IMR-90 (cell line): ENCODE measurements around the gene GSDMA. TPM values are rescaled to one million over a fixed set of nuclear protein-coding genes. Genes with fewer than 3 reads are reported as not detected.

Experiments
- ATAC-seq: fragments of 200-7000 bp; cut with Tn5 transposase; 2 replicates; pipeline ENCODE4 v1.9.1; 2020; ENCODE audit warnings: low read depth, mild to moderate bottlenecking, moderate library complexity
- BruUV-seq: library from RNA; stranded (reverse); fragments of 400-500 nt; replicated peaks from 2 replicates; lab custom pipeline; 2021; lab: Mats Ljungman, UMichigan
- CTCF ChIA-PET: fragments of 300-600 bp; formaldehyde crosslinking; extraction: SDS; loops from one replicate; lab custom pipeline; 2021; ENCODE audit warnings: antibody characterized with exemption; lab: Yijun Ruan, JAX
- POLR2A ChIA-PET: fragments of 300-600 bp; sonication (Branson Sonifier 250); formaldehyde crosslinking; loops from one replicate; lab custom pipeline; 2022; ENCODE audit warnings: antibody characterized with exemption; ENCODE audit not compliant: unreplicated experiment; lab: Charles Lee
- DNase-seq: peaks from one replicate; pipeline ENCODE4 v3.0.0; 2013
- H2AFZ ChIP-seq: replicated peaks from 2 replicates; pipeline ENCODE3; 2013; ENCODE audit warnings: low read length, mild to moderate bottlenecking; ENCODE audit not compliant: poor library complexity
- H2AK5ac ChIP-seq: 2 replicates; pipeline ENCODE4 v1.6.1; 2013; ENCODE audit warnings: low read depth, low read length, inconsistent platforms
- H2AK9ac ChIP-seq: replicated peaks from 2 replicates; pipeline ENCODE3; 2013; ENCODE audit warnings: mild to moderate bottlenecking, low read depth, low read length, moderate library complexity; ENCODE audit not compliant: poor library complexity
- H2BK120ac ChIP-seq: 2 replicates; pipeline ENCODE4 v1.6.1; 2013; ENCODE audit warnings: low read depth, low read length, inconsistent platforms
- H2BK15ac ChIP-seq: 3 replicates; pipeline ENCODE4 v1.6.1; 2013; ENCODE audit warnings: low read depth, low read length, inconsistent platforms
- H2BK20ac ChIP-seq: 2 replicates; pipeline ENCODE4 v1.6.1; 2013; ENCODE audit warnings: low read depth, mild to moderate bottlenecking, inconsistent platforms, low read length, moderate library complexity
- H2BK5ac ChIP-seq: 2 replicates; pipeline ENCODE4 v1.6.1; 2013; ENCODE audit warnings: mild to moderate bottlenecking, low read depth, low read length, inconsistent platforms; ENCODE audit not compliant: poor library complexity, severe bottlenecking
- H3K14ac ChIP-seq: replicated peaks from 2 replicates; pipeline ENCODE4 v1.6.1; 2013; ENCODE audit warnings: low read depth, low read length, inconsistent platforms
- H3K18ac ChIP-seq: 2 replicates; pipeline ENCODE4 v1.6.1; 2013; ENCODE audit warnings: low read depth, low read length, control low read depth
- H3K23ac ChIP-seq: 2 replicates; pipeline ENCODE4 v1.6.1; 2013; ENCODE audit warnings: low read depth, low read length, inconsistent platforms
- H3K27ac ChIP-seq: 2 replicates; pipeline ENCODE4 v1.5.1; 2013; ENCODE audit warnings: mild to moderate bottlenecking, control low read depth, low read length; ENCODE audit not compliant: insufficient read depth
- H3K27me3 ChIP-seq: 2 replicates; pipeline ENCODE4 v1.6.1; 2013; ENCODE audit warnings: low read length; ENCODE audit not compliant: control insufficient read depth, insufficient read depth
- H3K36me3 ChIP-seq: 2 replicates; pipeline ENCODE4 v1.6.1; 2013; ENCODE audit warnings: low read length, mixed read lengths; ENCODE audit not compliant: control insufficient read depth, insufficient read depth
- H3K4ac ChIP-seq: 2 replicates; pipeline ENCODE4 v1.6.1; 2013; ENCODE audit warnings: low read depth, low read length, inconsistent platforms
- H3K4me1 ChIP-seq: 2 replicates; pipeline ENCODE4 v1.6.1; 2013; ENCODE audit warnings: low read length, mixed read lengths; ENCODE audit not compliant: control insufficient read depth, insufficient read depth
- H3K4me2 ChIP-seq: 2 replicates; pipeline ENCODE4 v1.6.1; 2013; ENCODE audit warnings: low read depth, mild to moderate bottlenecking, control low read depth, low read length, moderate library complexity
- H3K4me3 ChIP-seq: 2 replicates; pipeline ENCODE4 v1.5.1; 2013; ENCODE audit warnings: low read depth, mild to moderate bottlenecking, control low read depth, low read length, moderate library complexity; ENCODE audit not compliant: insufficient read depth
- H3K56ac ChIP-seq: 2 replicates; pipeline ENCODE4 v1.6.1; 2013; ENCODE audit warnings: low read length, inconsistent platforms; ENCODE audit not compliant: insufficient read depth; ENCODE audit errors: extremely low read depth
- H3K79me1 ChIP-seq, 2 experiments: 2 replicates each; pipeline ENCODE4 v1.6.1; 2013; ENCODE audit warnings: low read length in 2 of 2, inconsistent platforms in 1 of 2, low read depth in 1 of 2
- H3K9ac ChIP-seq: 2 replicates; pipeline ENCODE4 v1.6.1; 2013; ENCODE audit warnings: low read depth, low read length, control low read depth
- H3K9me1 ChIP-seq: 2 replicates; pipeline ENCODE4 v1.6.1; 2013; ENCODE audit warnings: low read length, inconsistent platforms; ENCODE audit not compliant: insufficient read depth
- H3K9me3 ChIP-seq: 2 replicates; pipeline ENCODE4 v1.6.1; 2013; ENCODE audit warnings: low read length; ENCODE audit not compliant: control insufficient read depth, insufficient read depth
- H4K20me1 ChIP-seq: 2 replicates; pipeline ENCODE4 v1.6.1; 2013; ENCODE audit warnings: low read length, inconsistent platforms; ENCODE audit not compliant: insufficient read depth
- H4K5ac ChIP-seq: 2 replicates; pipeline ENCODE4 v1.6.1; 2013; ENCODE audit warnings: mild to moderate bottlenecking, low read depth, low read length, control low read depth
- H4K8ac ChIP-seq, 2 experiments: 2 replicates each; pipeline ENCODE4 v1.6.1; 2013; ENCODE audit warnings: low read depth in 2 of 2, low read length in 2 of 2, control low read depth in 1 of 2, inconsistent platforms in 1 of 2
- H4K91ac ChIP-seq: 2 replicates; pipeline ENCODE4 v1.6.1; 2013; ENCODE audit warnings: low read depth, low read length, inconsistent platforms; ENCODE audit not compliant: insufficient read depth
- BHLHE40 ChIP-seq: fragments of 150-350 bp; IDR thresholded peaks from 2 replicates; pipeline ENCODE4 v1.6.1; 2016; ENCODE audit warnings: mild to moderate bottlenecking, low read depth, low read length
- CEBPB ChIP-seq: IDR thresholded peaks from 2 replicates; pipeline ENCODE4 v1.6.1; 2012; ENCODE audit warnings: low read depth, low read length, improper control_type of control experiment
- CHD1 ChIP-seq: IDR thresholded peaks from 2 replicates; pipeline ENCODE4 v1.6.1; 2012; ENCODE audit warnings: low read depth, low read length, improper control_type of control experiment
- MAZ ChIP-seq: IDR thresholded peaks from 2 replicates; pipeline ENCODE4 v1.6.1; 2012; ENCODE audit warnings: low read depth, mild to moderate bottlenecking, low read length, improper control_type of control experiment, moderate library complexity, borderline replicate concordance
- MXI1 ChIP-seq: IDR thresholded peaks from 2 replicates; pipeline ENCODE4 v1.6.1; 2012; ENCODE audit warnings: low read depth, mild to moderate bottlenecking, low read length, moderate library complexity, borderline replicate concordance
- NFE2L2 ChIP-seq: fragments of 150-350 bp; IDR thresholded peaks from 2 replicates; pipeline ENCODE4 v1.6.1; 2016; ENCODE audit warnings: low read depth, mild to moderate bottlenecking, low read length
- RCOR1 ChIP-seq: IDR thresholded peaks from 2 replicates; pipeline ENCODE4 v1.6.1; 2012; ENCODE audit warnings: mild to moderate bottlenecking, low read length, improper control_type of control experiment; ENCODE audit not compliant: insufficient replicate concordance
- RFX5 ChIP-seq: IDR thresholded peaks from 2 replicates; pipeline ENCODE4 v1.8.0; 2012; ENCODE audit warnings: low read depth, mild to moderate bottlenecking, low read length, moderate library complexity
- WGBS, 2 experiments: methylation state at CpG; one replicate each; pipeline versions ENCODE4 v1.1.5 to v1.1.7; 2013; ENCODE audit warnings: missing lambda C conversion rate in 2 of 2; ENCODE audit not compliant: insufficient read length in 1 of 2; ENCODE audit errors: extremely low coverage in 2 of 2; 5-methylcytosine and 5-hydroxymethylcytosine counted together
- dilution Hi-C: fragments of 300-500 bp; cut with HindIII; formaldehyde crosslinking; loops from one replicate; pipeline ENCODE4 v1.14.3; 2018; ENCODE audit warnings: low sequenced_read_pairs; ENCODE audit not compliant: unreplicated experiment
- in situ Hi-C: fragments of 300-500 bp; cut with MboI; formaldehyde crosslinking; loops from 3 replicates; pipeline ENCODE4 v1.14.3; 2019; ENCODE audit warnings: low sequenced_read_pairs, inconsistent platforms, mixed read lengths
- intact Hi-C: fragments of 100-400 bp; cut with micrococcal nuclease; formaldehyde crosslinking; loops from 2 replicates; pipeline ENCODE4 v1.10.0; 2022
- polyA plus RNA-seq, 3 experiments: library from polyadenylated mRNA; depleted of rRNA; stranded (reverse); fragments of >200 nt; gene quantifications; 2 replicates each; pipeline ENCODE4 v1.2.3, GENCODE V29; 2012; ENCODE audit warnings: low replicate concordance in 1 of 3
- total RNA-seq: library from RNA; depleted of rRNA; stranded (reverse); fragments of >200 nt; gene quantifications from 2 replicates; pipeline ENCODE4 v1.2.3, GENCODE V29; 2012
- TF ChIP-seq, protein P1 (sequence below): fragments of 150-350 bp; IDR thresholded peaks from 2 replicates; pipeline ENCODE4 v1.6.1; 2017; ENCODE audit warnings: mild to moderate bottlenecking, antibody characterized with exemption, low read length, low read depth
- TF ChIP-seq, protein P2 (sequence below): conservative IDR thresholded peaks from 2 replicates; pipeline ENCODE4 v1.5.1; 2012; ENCODE audit warnings: mild to moderate bottlenecking, low read depth, low read length, improper control_type of control experiment

Gene GSDMA
- total and polyA plus RNA-seq, 2 of the 4 experiments (the other 2 are of a cell fraction), result not detected

DNA sequence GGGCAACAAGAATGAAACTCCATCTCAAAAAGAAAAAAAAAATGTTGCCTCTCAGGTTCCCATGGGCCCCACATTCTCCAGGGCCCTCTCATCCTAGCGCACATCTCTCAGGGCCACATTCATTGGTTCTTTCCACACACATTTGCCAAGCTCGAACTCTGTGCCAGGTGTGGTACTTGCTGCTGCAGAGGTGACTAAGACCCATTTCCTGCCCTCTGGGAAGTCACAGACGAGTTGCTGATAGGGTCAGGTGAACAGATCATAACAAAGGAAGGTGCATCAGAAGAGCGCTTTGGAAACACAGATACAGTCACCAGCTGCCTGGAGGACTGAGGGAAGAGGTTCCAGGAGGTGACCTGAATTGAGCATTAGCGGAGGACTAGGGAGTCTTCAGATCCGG is 1.0 kb downstream of the GSDMA start:
- Histone ChIP-seq H3K18ac (no peak overlapping the region), H2BK120ac (no peak overlapping the region), H3K9me1 (no peaks in the 10 kb centered on the region), H3K9ac (no peak overlapping the region), H3K36me3 (no peaks in the 10 kb centered on the region), H3K14ac (no peak overlapping the region), H2AFZ (no peak overlapping the region), H4K5ac (no peak overlapping the region), H4K8ac (no peak overlapping the region), H3K9me3 (no peaks in the 10 kb centered on the region), H3K23ac (no peak overlapping the region), H2AK9ac (no peak overlapping the region), H4K91ac (no peak overlapping the region), H2BK5ac (no peak overlapping the region), H2BK15ac (no peak overlapping the region), H3K4me1 (no peaks in the 10 kb centered on the region), H3K4me2 (no peak overlapping the region), H3K27me3 (peaks cover 35% of the 10 kb centered on the region), H3K4ac (no peak overlapping the region), H3K56ac (no peak overlapping the region), H2AK5ac (no peak overlapping the region), H2BK20ac (no peak overlapping the region), H3K27ac (no peak overlapping the region), H4K20me1 (no peaks in the 10 kb centered on the region), H3K4me3 (no peak overlapping the region), H3K79me1 (no peaks in the 10 kb centered on the region)
- CTCF ChIA-PET, result interaction anchor here (0.7 kb wide), 1 partner anchor 17 kb away, joined by 3 read pairs; the partner anchor contains the start of gene PSMD3
- POLR2A ChIA-PET, result no interaction called here
- WGBS, 2 experiments, result 50% methylated on average over 3 of the region's 6 CpGs; no CpG with 5 or more reads in 1 of the 2 experiments
- BruUV-seq, result no TSS peak
- DNase-seq, result no peak
- intact Hi-C loops (no loop called here), in situ Hi-C loops (no loop called here), dilution Hi-C loops (no loop called here)
- no peak for ATAC-seq
- TF ChIP-seq MAZ (no peak), BHLHE40 (no peak), CEBPB (no peak), MXI1 (no peak), NFE2L2 (no peak), CHD1 (no peak), RCOR1 (no peak), RFX5 (no peak)
- TF ChIP-seq, protein P1, sequence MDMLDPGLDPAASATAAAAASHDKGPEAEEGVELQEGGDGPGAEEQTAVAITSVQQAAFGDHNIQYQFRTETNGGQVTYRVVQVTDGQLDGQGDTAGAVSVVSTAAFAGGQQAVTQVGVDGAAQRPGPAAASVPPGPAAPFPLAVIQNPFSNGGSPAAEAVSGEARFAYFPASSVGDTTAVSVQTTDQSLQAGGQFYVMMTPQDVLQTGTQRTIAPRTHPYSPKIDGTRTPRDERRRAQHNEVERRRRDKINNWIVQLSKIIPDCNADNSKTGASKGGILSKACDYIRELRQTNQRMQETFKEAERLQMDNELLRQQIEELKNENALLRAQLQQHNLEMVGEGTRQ, result no peak
- TF ChIP-seq, protein P2, sequence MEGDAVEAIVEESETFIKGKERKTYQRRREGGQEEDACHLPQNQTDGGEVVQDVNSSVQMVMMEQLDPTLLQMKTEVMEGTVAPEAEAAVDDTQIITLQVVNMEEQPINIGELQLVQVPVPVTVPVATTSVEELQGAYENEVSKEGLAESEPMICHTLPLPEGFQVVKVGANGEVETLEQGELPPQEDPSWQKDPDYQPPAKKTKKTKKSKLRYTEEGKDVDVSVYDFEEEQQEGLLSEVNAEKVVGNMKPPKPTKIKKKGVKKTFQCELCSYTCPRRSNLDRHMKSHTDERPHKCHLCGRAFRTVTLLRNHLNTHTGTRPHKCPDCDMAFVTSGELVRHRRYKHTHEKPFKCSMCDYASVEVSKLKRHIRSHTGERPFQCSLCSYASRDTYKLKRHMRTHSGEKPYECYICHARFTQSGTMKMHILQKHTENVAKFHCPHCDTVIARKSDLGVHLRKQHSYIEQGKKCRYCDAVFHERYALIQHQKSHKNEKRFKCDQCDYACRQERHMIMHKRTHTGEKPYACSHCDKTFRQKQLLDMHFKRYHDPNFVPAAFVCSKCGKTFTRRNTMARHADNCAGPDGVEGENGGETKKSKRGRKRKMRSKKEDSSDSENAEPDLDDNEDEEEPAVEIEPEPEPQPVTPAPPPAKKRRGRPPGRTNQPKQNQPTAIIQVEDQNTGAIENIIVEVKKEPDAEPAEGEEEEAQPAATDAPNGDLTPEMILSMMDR, result no peak
